Endometrial microvascular endothelial cells (primary cell): ENCODE results near the gene CDK6. TPM values are rescaled to one million over a fixed set of nuclear protein-coding genes. Genes with fewer than 3 reads are reported as not detected.

ENCODE experiments used
- in situ Hi-C: cut with HindIII; loops from 2 replicates; pipeline ENCODE4 v1.10.0; 2017; ENCODE audit warnings: low sequenced_read_pairs, low pct_unique_long_range_greater_than_20kb; ENCODE audit errors: inconsistent ontology term
- total RNA-seq: library from RNA; depleted of rRNA; stranded (reverse); fragments of >200 nt; gene quantifications from one replicate; pipeline ENCODE4 v1.2.3, GENCODE V29; 2015; ENCODE audit errors: inconsistent ontology term

Gene CDK6
- total RNA-seq, 1 donor from 2014 or later = 24.1 TPM

GRCh38 chr7:92647652-92648051 lies 188.7 kb downstream of the CDK6 start:
- in situ Hi-C loops = no loop called here

- in situ Hi-C loops = no loop called here
These were observed 189.3 kb downstream of the CDK6 start for GRCh38 chr7:92647011-92647625.

DNA sequence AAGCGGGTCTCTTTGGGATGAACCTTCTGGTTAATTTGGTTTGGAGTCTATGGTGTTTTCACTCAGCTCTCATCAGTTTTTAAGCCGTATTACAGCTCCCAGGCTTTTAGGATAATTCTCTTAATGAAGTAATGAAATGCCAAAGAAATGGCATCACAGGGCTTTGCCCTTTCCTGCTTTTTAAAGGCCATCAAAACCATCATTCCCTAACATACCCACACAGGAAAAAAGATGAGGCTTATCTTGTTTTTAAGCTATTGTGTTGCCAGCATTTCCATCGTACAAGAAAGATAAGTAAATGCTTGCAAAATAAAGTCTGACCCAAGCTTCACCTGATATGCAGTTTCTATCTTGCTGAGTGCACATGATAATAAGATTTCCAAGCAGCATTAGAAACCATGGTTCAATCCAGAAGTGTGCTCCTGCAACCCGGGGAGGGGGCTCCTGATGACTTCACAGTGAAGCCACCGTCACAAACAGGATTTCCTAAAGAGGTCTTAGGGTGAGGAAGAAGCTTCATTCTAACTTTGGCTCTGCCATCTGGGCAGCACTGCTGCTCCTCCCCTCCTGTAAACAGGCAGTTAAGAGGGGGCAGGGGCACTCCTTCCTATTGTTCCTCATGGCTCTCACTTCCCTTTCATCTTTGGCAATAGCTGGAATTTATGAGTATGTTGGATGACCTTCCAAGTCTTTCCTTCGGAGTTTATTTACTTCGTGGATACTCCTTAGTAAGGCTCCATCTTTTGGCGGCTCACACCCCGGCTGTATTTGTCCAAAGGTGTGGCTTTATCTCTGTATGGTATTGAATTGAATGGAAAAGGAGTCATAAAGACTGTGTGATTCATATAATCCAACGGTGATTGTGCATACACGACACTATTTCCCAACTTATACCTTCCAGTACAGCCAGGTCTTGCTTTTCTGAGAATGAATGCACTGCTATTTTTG lies 191.0 kb downstream of the CDK6 start:
- in situ Hi-C loops = no loop called here

- in situ Hi-C loops = no loop called here
These were observed 191.8 kb downstream of the CDK6 start for GRCh38 chr7:92644406-92645113.

- in situ Hi-C loops = no loop called here
These were observed 192.6 kb downstream of the CDK6 start for GRCh38 chr7:92643821-92644220.

DNA sequence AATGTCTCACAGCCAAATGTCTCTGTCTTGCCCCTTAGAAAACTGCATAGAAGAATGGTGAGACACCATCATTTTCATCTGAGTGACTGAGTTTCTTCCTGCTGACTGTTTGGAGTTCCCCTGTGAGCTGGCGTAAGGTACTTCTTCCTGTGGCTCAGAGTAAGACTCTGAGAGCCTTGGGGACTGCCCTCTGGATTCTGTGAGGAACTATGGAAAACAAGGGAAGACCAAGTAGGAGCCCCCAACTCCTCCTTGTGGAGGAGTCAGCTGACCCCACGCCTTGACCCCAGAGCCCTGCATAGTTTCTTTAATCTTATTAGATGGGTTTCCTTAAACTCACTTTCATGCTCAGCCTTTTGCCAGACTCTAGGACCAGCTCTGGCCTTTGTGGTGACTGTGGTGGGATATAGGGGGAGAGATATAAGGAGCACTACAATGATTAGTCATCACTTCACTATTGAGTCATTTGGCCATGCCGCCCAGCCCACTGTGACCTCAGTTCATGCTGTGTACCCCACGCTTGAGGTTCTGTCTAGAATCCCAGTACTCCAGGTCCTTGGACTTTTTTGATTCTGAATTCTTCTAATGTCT lies 194.4 kb downstream of the CDK6 start:
- in situ Hi-C loops = no loop called here

DNA sequence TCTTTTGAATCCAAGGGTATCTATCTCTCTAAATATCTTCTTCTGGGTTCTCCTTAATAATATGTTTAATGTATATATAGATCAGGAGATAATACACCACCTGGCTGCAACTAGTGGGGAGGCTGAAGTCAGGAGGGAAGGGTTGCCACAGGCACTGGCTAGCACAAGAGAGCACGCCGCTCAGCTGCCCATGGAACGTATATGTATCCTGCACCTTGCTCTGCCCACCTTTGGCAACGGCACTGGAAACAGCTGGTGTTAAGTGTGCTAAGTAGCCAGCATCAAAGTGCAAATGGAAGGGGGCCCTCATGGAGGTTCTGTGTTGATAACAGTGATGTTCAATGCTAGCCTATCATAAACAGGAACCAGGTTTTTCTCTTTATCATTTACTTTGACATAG lies 196.4 kb downstream of the CDK6 start:
- in situ Hi-C loops = no loop called here

DNA sequence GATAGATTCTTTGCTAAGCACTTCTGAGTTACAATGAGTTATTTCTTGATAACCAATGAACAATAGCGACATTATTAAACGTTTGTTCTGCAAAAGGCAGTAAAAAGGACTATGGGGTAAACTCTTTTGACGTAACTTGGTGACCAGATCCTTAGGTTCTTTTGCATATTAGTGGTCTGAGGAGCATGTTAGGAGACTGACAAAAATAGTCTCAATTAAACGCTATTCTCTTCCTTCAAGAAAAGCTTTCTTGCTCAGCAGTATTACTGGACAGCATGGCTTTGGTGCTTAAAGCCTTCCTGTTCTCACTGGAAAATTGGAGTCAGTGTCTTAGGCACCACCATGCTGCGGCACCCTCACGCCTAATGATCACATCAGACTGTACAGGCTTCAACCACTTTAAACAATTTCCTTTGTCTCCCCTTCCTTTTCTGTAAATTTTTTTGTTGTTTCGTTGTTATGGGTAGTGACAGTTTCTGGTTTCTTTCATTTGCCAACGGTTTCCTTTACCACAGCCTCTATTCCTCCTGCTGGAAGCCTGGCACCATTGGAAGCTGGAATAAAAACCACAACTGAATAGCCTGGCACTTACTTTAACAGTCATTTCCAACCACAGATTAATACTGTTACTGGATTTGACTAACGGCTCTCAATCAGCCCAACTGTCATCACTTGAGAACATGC lies 197.0 kb downstream of the CDK6 start:
- in situ Hi-C loops = no loop called here

- in situ Hi-C loops = no loop called here
These were observed 200.3 kb downstream of the CDK6 start for GRCh38 chr7:92636018-92636560.

GRCh38 chr7:92635538-92635937 lies 200.8 kb downstream of the CDK6 start:
- in situ Hi-C loops = no loop called here

GRCh38 chr7:92634924-92635519 lies 201.4 kb downstream of the CDK6 start:
- in situ Hi-C loops = no loop called here

GRCh38 chr7:92634205-92634604 lies 202.2 kb downstream of the CDK6 start:
- in situ Hi-C loops = no loop called here

- in situ Hi-C loops = no loop called here
These were observed 203.0 kb downstream of the CDK6 start for GRCh38 chr7:92633211-92633906.

DNA sequence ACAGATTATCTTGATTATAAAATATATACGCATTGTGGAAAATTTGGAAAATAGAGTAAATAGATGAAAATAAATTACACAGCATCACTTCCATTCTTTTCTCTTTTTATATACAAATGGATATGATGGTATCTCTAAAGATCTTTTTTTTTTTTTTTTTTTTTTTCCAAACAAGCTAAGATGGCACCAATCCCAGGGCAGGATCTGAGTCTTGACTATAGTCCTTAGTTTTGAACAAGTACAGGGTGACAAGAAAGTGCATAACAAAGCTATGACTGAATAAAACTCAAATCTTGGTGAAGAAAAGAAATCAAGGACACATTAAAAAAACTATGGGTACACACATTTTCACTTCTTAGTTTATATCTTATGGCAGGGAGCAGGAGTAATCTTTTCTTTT lies 203.6 kb downstream of the CDK6 start:
- in situ Hi-C loops = no loop called here

GRCh38 chr7:92631850-92632487 lies 204.4 kb downstream of the CDK6 start:
- in situ Hi-C loops = no loop called here

GRCh38 chr7:92631067-92631849 lies 205.1 kb downstream of the CDK6 start:
- in situ Hi-C loops = no loop called here
